ENCODE results near the gene ZC3H18. TPM values are rescaled to one million over a fixed set of nuclear protein-coding genes. Genes with fewer than 3 reads are reported as not detected.

The ZC3H18 gene
- total RNA-seq, 1 donor from 2014 or later = 50.2 TPM

DNA sequence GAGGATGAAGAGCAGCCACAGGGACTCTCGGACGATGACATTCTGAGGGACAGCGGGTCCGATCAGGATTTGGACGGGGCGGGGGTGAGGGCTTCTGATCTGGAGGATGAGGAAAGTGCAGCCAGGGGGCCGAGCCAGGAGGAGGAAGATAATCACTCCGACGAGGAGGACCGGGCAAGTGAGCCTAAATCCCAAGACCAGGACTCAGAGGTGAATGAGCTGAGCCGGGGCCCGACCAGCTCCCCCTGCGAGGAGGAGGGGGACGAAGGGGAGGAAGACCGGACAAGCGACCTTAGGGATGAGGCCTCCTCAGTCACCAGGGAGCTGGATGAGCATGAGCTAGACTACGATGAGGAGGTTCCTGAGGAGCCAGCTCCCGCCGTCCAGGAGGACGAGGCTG lies 7.0 kb downstream of the ZC3H18 start:
- DNase-seq (ENCODE audit: extremely low spot score, unreplicated experiment) = no peak
- Mint-ChIP-seq H3K27ac (ENCODE audit: unreplicated experiment) (no peak overlapping the region), H3K4me3 (ENCODE audit: unreplicated experiment) (no peak overlapping the region), H3K36me3 (ENCODE audit: unreplicated experiment) (peaks cover 19% of the 10 kb centered on the region), H3K27me3 (ENCODE audit: unreplicated experiment) (no peaks in the 10 kb centered on the region), H3K9me3 (ENCODE audit: unreplicated experiment) (no peaks in the 10 kb centered on the region), H3K4me1 (ENCODE audit: unreplicated experiment) (peaks cover 5% of the 10 kb centered on the region)
- TF ChIP-seq, protein P1, sequence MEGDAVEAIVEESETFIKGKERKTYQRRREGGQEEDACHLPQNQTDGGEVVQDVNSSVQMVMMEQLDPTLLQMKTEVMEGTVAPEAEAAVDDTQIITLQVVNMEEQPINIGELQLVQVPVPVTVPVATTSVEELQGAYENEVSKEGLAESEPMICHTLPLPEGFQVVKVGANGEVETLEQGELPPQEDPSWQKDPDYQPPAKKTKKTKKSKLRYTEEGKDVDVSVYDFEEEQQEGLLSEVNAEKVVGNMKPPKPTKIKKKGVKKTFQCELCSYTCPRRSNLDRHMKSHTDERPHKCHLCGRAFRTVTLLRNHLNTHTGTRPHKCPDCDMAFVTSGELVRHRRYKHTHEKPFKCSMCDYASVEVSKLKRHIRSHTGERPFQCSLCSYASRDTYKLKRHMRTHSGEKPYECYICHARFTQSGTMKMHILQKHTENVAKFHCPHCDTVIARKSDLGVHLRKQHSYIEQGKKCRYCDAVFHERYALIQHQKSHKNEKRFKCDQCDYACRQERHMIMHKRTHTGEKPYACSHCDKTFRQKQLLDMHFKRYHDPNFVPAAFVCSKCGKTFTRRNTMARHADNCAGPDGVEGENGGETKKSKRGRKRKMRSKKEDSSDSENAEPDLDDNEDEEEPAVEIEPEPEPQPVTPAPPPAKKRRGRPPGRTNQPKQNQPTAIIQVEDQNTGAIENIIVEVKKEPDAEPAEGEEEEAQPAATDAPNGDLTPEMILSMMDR (IDR thresholded peaks at IDR 0.05) = no peak

DNA sequence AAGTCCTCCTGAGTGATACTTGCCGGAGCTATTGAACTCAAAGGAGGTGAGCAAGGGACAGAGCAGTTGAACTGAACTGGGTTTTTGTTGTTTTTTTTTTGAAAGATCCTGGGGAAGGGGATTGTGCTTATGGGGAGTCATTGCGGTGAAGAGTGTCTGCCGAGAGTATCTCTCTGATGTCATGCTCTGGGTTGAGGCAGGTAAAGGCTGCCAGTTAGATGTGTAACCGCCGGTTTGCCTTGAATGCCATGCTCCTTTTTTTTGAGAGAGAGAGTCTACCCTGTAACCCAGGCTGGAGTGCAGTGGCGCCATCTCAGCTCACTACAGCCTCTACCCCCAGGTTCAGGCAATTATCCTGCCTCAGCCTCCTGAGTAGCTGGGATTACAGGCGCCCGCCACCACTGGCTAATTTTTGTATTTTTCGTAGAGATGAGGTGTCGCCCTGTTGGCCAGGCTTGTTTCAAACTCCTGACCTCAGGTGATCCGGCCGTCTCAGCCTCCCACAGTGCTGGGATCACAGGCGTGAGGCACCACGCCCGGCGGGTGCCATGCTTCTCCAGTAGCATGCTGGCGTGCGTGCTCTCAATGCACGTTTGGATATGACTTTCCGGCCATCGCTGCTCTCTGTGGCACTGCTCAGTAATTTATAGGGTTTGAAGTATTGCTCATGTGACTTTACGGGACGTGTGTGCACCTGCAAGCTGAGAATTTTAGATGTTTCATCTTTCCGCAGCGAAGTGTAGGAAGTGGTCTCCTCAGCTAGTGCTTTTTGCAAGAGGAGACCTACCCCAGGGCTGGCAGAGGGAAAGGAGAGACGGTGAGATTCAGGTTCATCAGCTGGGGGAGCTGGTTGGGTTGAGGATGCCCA lies 8.5 kb downstream of the ZC3H18 start:
- Mint-ChIP-seq H3K36me3 (ENCODE audit: unreplicated experiment) (peaks cover 17% of the 10 kb centered on the region), H3K9me3 (ENCODE audit: unreplicated experiment) (no peaks in the 10 kb centered on the region), H3K27me3 (ENCODE audit: unreplicated experiment) (no peaks in the 10 kb centered on the region), H3K4me1 (ENCODE audit: unreplicated experiment) (no peaks in the 10 kb centered on the region), H3K4me3 (ENCODE audit: unreplicated experiment) (no peak overlapping the region), H3K27ac (ENCODE audit: unreplicated experiment) (no peak overlapping the region)
- DNase-seq (ENCODE audit: extremely low spot score, unreplicated experiment) = no peak
- TF ChIP-seq, protein P1 (IDR thresholded peaks at IDR 0.05) = no peak

DNA sequence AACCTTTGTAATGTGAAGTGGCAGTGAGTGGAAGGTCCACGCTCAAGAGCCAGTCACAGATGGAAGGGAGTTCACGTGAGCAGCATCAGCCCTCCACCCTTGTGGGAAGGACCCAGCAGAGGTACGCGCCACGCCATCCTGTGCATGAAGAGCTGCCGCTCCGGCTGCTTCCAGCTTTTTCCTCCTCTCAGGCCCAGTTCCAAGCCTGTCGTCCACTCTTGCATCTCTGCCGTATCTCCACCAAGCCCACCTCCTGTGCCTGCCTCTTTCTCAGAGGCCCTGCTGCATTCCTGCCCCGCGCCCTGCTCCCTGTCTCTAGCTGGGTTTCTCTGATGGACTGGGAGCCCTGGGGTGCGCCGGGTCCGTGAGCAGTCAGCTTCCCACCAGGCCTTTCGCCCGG lies 10.2 kb downstream of the ZC3H18 start:
- no peaks in the 10 kb centered on the region for H3K9me3 Mint-ChIP-seq (ENCODE audit: unreplicated experiment)
- H3K36me3 Mint-ChIP-seq (ENCODE audit: unreplicated experiment) = peaks cover 15% of the 10 kb centered on the region
- DNase-seq (ENCODE audit: extremely low spot score, unreplicated experiment) = no peak
- no peak overlapping the region for H3K4me3 Mint-ChIP-seq (ENCODE audit: unreplicated experiment)
- no peaks in the 10 kb centered on the region for H3K4me1 Mint-ChIP-seq (ENCODE audit: unreplicated experiment)
- H3K27me3 Mint-ChIP-seq (ENCODE audit: unreplicated experiment) = no peaks in the 10 kb centered on the region
- H3K27ac Mint-ChIP-seq (ENCODE audit: unreplicated experiment) = no peak overlapping the region
- TF ChIP-seq, protein P1 (IDR thresholded peaks at IDR 0.05) = no peak

DNA sequence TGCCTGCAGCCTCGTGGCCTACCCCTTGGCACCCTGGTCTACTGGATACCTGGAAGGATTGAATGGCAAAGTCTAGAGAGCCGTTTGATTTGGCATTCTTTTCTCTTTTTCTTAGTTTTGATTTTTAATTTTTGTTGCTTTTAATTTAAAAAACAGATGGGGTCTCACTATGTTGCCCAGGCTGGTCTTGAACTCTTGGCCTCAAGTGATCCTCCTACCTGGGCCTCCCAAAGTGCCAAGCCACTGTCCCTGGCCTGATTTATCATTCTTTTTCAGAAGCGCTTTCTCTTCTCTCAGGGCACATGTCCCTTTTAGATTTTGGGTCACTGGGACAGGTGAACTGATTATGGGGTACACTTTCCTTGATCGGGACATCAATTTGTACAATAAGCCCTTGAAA lies 10.8 kb downstream of the ZC3H18 start:
- H3K36me3 Mint-ChIP-seq (ENCODE audit: unreplicated experiment) = peaks cover 15% of the 10 kb centered on the region
- TF ChIP-seq, protein P1 (IDR thresholded peaks at IDR 0.05) = no peak
- no peak overlapping the region for H3K27ac Mint-ChIP-seq (ENCODE audit: unreplicated experiment)
- no peaks in the 10 kb centered on the region for H3K9me3 Mint-ChIP-seq (ENCODE audit: unreplicated experiment)
- H3K4me3 Mint-ChIP-seq (ENCODE audit: unreplicated experiment) = no peak overlapping the region
- DNase-seq (ENCODE audit: extremely low spot score, unreplicated experiment) = no peak
- no peaks in the 10 kb centered on the region for H3K27me3 Mint-ChIP-seq (ENCODE audit: unreplicated experiment)
- no peaks in the 10 kb centered on the region for H3K4me1 Mint-ChIP-seq (ENCODE audit: unreplicated experiment)

DNA sequence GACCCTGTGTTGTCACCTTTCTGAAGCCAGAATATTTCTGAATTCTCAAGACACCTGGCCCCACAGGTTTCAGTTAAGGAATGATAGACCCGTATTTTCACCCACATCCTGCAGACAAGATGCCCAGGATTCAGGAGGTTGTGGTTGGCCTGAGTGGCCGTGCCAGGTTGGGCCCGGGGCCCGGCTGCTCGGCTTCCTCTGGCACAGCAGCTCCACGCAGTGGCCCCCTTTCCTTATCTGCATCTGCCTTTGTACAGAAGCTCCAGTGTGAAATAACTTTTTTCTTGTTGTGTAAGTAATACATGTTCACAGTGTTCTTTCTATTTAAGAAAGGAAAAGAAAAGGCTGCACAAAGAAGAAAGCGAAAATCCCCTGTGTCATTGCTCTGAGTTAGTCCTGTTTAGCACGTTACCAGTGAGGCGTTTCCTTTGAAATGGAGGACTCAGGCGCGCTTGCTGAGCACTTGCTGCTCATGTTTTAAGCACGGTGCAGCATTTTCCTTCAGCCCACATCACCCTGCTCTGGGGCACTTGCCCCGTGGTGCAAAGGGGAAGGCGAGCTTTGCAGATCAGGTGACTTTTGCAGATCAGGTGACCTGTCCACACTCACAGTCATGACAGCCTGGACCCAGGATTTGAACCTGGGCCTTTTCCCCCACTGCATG lies 12.8 kb downstream of the ZC3H18 start:
- no peaks in the 10 kb centered on the region for H3K4me1 Mint-ChIP-seq (ENCODE audit: unreplicated experiment)
- no peak overlapping the region for H3K4me3 Mint-ChIP-seq (ENCODE audit: unreplicated experiment)
- no peaks in the 10 kb centered on the region for H3K9me3 Mint-ChIP-seq (ENCODE audit: unreplicated experiment)
- TF ChIP-seq, protein P1 (IDR thresholded peaks at IDR 0.05) = no peak
- H3K27me3 Mint-ChIP-seq (ENCODE audit: unreplicated experiment) = no peaks in the 10 kb centered on the region
- no peak overlapping the region for H3K27ac Mint-ChIP-seq (ENCODE audit: unreplicated experiment)
- H3K36me3 Mint-ChIP-seq (ENCODE audit: unreplicated experiment) = peaks cover 21% of the 10 kb centered on the region
- DNase-seq (ENCODE audit: extremely low spot score, unreplicated experiment) = no peak

All from osteocyte (in vitro differentiated cells).